Nephron (organoid): Measurements from ENCODE around the gene LRRC9.

Experiments used
- H3K27ac Mint-ChIP-seq, 3 experiments: 2 replicates each; pipeline ENCODE4 v1.8.0; 2020; ENCODE audit warnings: mixed read lengths in 3 of 3, mild to moderate bottlenecking in 2 of 3, moderate library complexity in 1 of 3
- H3K27me3 Mint-ChIP-seq: 2 replicates; pipeline ENCODE4 v1.8.0; 2021; ENCODE audit warnings: low read depth, mild to moderate bottlenecking, moderate library complexity, mixed read lengths
- H3K36me3 Mint-ChIP-seq: 2 replicates; pipeline ENCODE4 v1.8.0; 2020; ENCODE audit warnings: low read depth, mixed read lengths
- H3K4me1 Mint-ChIP-seq: 2 replicates; pipeline ENCODE4 v1.8.0; 2020; ENCODE audit warnings: mixed read lengths
- H3K4me3 Mint-ChIP-seq, 3 experiments: 2 replicates each; pipeline ENCODE4 v1.8.0; 2020; ENCODE audit warnings: mild to moderate bottlenecking in 3 of 3, mixed read lengths in 3 of 3, moderate library complexity in 2 of 3
- H3K9me3 Mint-ChIP-seq: 2 replicates; pipeline ENCODE4 v1.8.0; 2020; ENCODE audit warnings: mixed read lengths
- TF ChIP-seq, protein P1 (sequence below), 3 experiments: fragments of 200-600 bp; sonication (generic); IDR thresholded peaks; one replicate each; pipeline ENCODE4 v1.5.0; 2021; ENCODE audit warnings: antibody characterized with exemption in 3 of 3; ENCODE audit not compliant: unreplicated experiment in 3 of 3

The LRRC9 gene

DNA sequence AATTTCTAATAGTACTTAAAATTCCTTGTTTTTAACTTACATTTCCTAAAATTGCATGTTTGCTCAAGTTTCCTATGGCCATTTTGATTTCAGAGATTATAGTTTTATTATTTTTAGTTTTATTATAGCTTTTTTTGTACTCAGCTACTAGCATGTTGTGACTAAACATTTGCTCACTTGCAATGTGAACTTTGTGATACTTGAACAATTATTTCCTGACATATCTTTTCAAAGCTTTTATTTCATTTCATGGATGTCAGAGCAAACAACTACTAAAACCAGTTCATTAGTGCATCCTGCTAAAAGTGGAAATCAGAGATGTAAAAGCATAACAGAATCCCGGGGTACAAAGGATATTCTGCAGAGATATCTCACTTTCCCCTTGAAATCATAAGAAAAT is 138.1 kb downstream of the LRRC9 start:
- Mint-ChIP-seq H3K36me3 (no peaks in the 10 kb centered on the region), H3K27ac (no peak overlapping the region), H3K27me3 (no peaks in the 10 kb centered on the region), H3K4me3 (no peak overlapping the region), H3K9me3 (no peaks in the 10 kb centered on the region), H3K4me1 (no peaks in the 10 kb centered on the region)
- TF ChIP-seq, protein P1, sequence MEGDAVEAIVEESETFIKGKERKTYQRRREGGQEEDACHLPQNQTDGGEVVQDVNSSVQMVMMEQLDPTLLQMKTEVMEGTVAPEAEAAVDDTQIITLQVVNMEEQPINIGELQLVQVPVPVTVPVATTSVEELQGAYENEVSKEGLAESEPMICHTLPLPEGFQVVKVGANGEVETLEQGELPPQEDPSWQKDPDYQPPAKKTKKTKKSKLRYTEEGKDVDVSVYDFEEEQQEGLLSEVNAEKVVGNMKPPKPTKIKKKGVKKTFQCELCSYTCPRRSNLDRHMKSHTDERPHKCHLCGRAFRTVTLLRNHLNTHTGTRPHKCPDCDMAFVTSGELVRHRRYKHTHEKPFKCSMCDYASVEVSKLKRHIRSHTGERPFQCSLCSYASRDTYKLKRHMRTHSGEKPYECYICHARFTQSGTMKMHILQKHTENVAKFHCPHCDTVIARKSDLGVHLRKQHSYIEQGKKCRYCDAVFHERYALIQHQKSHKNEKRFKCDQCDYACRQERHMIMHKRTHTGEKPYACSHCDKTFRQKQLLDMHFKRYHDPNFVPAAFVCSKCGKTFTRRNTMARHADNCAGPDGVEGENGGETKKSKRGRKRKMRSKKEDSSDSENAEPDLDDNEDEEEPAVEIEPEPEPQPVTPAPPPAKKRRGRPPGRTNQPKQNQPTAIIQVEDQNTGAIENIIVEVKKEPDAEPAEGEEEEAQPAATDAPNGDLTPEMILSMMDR (IDR thresholded peaks at IDR 0.05; ENCODE audit: unreplicated experiment in 3 of 3) = no peak

DNA sequence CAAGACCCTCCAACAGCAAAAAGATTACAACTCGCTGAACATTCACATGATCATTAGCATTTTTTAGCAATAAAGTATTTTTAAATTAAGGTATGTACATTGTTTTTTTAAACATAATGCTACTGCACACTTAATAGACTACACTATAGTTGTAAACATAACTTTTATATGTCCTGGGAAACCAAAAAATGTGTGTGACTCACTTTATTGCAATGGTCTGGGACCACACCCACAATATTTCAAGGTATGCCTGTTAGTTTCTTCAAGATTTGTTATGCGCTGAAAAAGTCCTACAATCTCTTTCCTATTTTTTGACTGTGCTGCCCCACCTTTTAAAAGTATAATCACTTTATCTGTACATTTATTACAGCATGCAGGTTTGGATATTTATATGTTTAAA is 141.4 kb downstream of the LRRC9 start:
- H3K9me3 Mint-ChIP-seq = no peaks in the 10 kb centered on the region
- TF ChIP-seq, protein P1 (IDR thresholded peaks at IDR 0.05; ENCODE audit: unreplicated experiment in 3 of 3) = no peak
- no peak overlapping the region for H3K4me3 Mint-ChIP-seq
- no peaks in the 10 kb centered on the region for H3K27me3 Mint-ChIP-seq
- no peak overlapping the region for H3K27ac Mint-ChIP-seq
- H3K36me3 Mint-ChIP-seq = no peaks in the 10 kb centered on the region
- no peaks in the 10 kb centered on the region for H3K4me1 Mint-ChIP-seq

DNA sequence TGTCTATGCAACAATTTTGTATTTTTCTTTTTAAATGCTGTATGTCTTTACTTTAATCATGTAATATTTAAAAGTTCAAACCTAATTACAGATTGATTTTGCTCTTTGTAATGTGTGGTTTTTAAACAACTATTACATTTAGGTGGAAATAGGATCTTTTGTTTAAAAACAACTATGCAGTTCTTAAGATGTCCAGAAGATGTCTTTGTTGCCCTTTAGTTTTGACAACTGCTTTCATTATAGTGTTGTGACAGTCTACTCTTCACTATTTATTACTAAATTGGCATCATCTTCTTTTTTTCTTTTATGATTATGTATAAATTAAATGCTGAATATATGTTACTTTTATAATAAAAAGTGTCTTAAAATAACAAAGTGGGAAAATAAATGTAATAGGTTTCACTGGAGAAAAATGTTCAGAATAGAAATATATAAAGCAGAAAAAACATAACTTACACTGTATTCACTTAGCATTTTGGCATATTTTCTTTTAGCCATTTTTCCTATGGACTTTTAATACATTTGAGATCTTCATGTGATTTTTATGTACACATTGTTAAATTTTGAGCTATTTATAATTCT is 144.6 kb downstream of the LRRC9 start:
- no peaks in the 10 kb centered on the region for H3K27me3 Mint-ChIP-seq
- no peak overlapping the region for H3K4me3 Mint-ChIP-seq
- H3K4me1 Mint-ChIP-seq = no peaks in the 10 kb centered on the region

DNA sequence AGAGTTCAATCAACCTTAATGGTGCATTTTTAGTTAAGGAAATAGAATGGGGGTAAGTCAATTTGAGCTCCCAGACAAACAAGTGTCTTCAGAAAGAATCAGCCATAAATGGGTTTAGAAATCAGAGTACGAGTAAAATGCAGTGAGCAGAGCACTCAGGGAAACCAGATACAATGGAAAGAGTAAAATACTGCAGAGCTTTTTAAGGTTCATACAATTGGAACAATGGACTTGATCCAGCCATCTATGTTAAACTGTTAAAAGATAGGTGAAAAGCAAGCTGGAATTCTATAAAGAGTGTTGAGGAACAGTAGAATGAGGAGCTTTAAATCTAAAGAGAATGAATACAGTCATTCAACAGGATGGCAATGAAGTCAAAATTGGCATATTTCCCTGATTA is 147.9 kb downstream of the LRRC9 start:
- Mint-ChIP-seq H3K27ac (no peak overlapping the region), H3K36me3 (no peaks in the 10 kb centered on the region), H3K27me3 (no peaks in the 10 kb centered on the region), H3K9me3 (no peaks in the 10 kb centered on the region), H3K4me1 (no peaks in the 10 kb centered on the region), H3K4me3 (no peak overlapping the region)
- TF ChIP-seq, protein P1 (IDR thresholded peaks at IDR 0.05; ENCODE audit: unreplicated experiment in 3 of 3) = no peak

More for the DNA sequence above, 144.6 kb downstream of the LRRC9 start:
- TF ChIP-seq, protein P1 (IDR thresholded peaks at IDR 0.05; ENCODE audit: unreplicated experiment in 3 of 3) = peak; percentile 42 to 64 (median 50)
- H3K27ac Mint-ChIP-seq = no peak overlapping the region
- H3K9me3 Mint-ChIP-seq = no peaks in the 10 kb centered on the region
- no peaks in the 10 kb centered on the region for H3K36me3 Mint-ChIP-seq

DNA sequence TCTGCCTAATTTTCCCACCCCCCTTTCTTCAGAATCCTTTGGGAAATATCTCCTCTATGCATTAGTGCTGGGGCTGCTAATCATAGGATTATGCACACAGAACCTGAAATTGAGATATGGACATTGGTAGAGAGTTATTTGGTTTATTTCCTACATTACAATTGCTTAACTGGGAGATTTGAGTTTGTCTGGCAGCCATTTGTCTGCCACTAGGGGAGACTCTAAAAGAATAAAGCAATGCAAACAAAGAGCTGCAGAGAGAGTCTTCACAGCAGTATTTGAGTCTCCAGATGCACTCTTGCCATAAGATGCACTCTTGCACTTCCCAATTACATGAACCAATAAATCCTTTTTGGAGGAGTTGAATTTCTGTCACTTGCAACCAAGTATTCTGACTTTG is 159.8 kb downstream of the LRRC9 start:
- Mint-ChIP-seq H3K27ac (no peak overlapping the region), H3K4me1 (no peaks in the 10 kb centered on the region), H3K4me3 (no peak overlapping the region), H3K27me3 (no peaks in the 10 kb centered on the region), H3K36me3 (peaks cover 6% of the 10 kb centered on the region), H3K9me3 (peaks cover 24% of the 10 kb centered on the region)
- TF ChIP-seq, protein P1 (IDR thresholded peaks at IDR 0.05; ENCODE audit: unreplicated experiment in 3 of 3) = no peak

DNA sequence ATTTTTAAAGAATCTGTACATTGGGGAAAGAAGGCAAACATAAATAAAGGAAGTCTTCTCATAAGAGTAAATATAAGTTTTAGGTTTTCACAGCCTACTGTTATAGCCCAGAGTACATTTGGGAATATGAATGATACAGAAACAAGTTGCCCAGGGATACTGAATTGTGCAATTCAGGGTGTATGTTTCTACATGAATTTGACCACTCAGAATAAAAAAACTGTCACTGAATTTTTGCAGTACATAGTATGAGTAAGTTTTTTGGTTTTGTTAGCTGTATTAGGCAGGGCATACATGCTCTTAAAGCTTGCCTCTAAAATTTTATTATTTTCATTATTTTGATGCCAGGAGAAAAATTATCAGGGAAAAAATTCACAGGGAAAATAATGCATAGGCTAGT is 165.1 kb downstream of the LRRC9 start:
- no peaks in the 10 kb centered on the region for H3K36me3 Mint-ChIP-seq
- H3K27ac Mint-ChIP-seq = no peak overlapping the region
- no peaks in the 10 kb centered on the region for H3K9me3 Mint-ChIP-seq
- H3K27me3 Mint-ChIP-seq = no peaks in the 10 kb centered on the region
- H3K4me1 Mint-ChIP-seq = no peaks in the 10 kb centered on the region
- TF ChIP-seq, protein P1 (IDR thresholded peaks at IDR 0.05; ENCODE audit: unreplicated experiment in 3 of 3) = no peak
- H3K4me3 Mint-ChIP-seq = no peak overlapping the region
